WTC11 (cell line): ENCODE results near the gene SIK2. TPM values are rescaled to one million over a fixed set of nuclear protein-coding genes. Genes with fewer than 3 reads are reported as not detected.

Experiments used
- ATAC-seq: fragments of 200-7000 bp; cut with Tn5 transposase; 2 replicates; pipeline ENCODE4 v1.10.0; 2021; ENCODE audit warnings: mild to moderate bottlenecking, moderate library complexity
- CTCF ChIA-PET: fragments of 300-600 bp; sonication (Branson Sonifier 250); formaldehyde crosslinking; loops from one replicate; lab custom pipeline; 2021; ENCODE audit warnings: antibody characterized with exemption; lab: Charles Lee
- POLR2A ChIA-PET: fragments of 350-600 bp; sonication (Branson Sonifier 250); formaldehyde crosslinking; loops from one replicate; lab custom pipeline; 2021; ENCODE audit warnings: antibody characterized with exemption; lab: Charles Lee
- DNase-seq: peaks from one replicate; pipeline ENCODE4 v3.0.0; 2021; ENCODE audit warnings: low spot score
- H3K27ac Mint-ChIP-seq: 2 replicates; pipeline ENCODE4 v1.8.0; 2021; ENCODE audit warnings: mixed read lengths
- H3K27me3 Mint-ChIP-seq: 2 replicates; pipeline ENCODE4 v1.8.0; 2021; ENCODE audit warnings: low read depth, mild to moderate bottlenecking, moderate library complexity, mixed read lengths
- H3K36me3 Mint-ChIP-seq: 2 replicates; pipeline ENCODE4 v1.8.0; 2021; ENCODE audit warnings: mixed read lengths
- H3K4me1 Mint-ChIP-seq: 2 replicates; pipeline ENCODE4 v1.8.0; 2022; ENCODE audit warnings: mixed read lengths
- H3K4me3 Mint-ChIP-seq: 2 replicates; pipeline ENCODE4 v1.8.0; 2021; ENCODE audit warnings: mild to moderate bottlenecking, moderate library complexity, mixed read lengths
- H3K9me3 Mint-ChIP-seq: 2 replicates; pipeline ENCODE4 v1.8.0; 2021; ENCODE audit warnings: mixed read lengths
- ATF2 ChIP-seq: sonication (generic); formaldehyde crosslinking; IDR thresholded peaks from 2 replicates; pipeline ENCODE4 v1.8.1; 2022; ENCODE audit warnings: low read depth, missing genetic modification reagents, borderline replicate concordance
- ATF6 ChIP-seq: sonication (generic); formaldehyde crosslinking; IDR thresholded peaks from 2 replicates; pipeline ENCODE4 v1.8.1; 2023; ENCODE audit warnings: mild to moderate bottlenecking, missing genetic modification reagents
- CBFB ChIP-seq: sonication (generic); formaldehyde crosslinking; IDR thresholded peaks from 2 replicates; pipeline ENCODE4 v1.8.1; 2022; ENCODE audit warnings: mild to moderate bottlenecking, low read depth, missing genetic modification reagents
- EMX1 ChIP-seq: fragments of 250-450 bp; sonication (Bioruptor Pico); IDR thresholded peaks from 2 replicates; pipeline ENCODE4 v1.8.0; 2021; ENCODE audit warnings: mild to moderate bottlenecking
- ETV6 ChIP-seq: sonication (generic); formaldehyde crosslinking; IDR thresholded peaks from 2 replicates; pipeline ENCODE4 v1.8.1; 2022; ENCODE audit warnings: mild to moderate bottlenecking, missing genetic modification reagents
- NR1H2 ChIP-seq: sonication (generic); formaldehyde crosslinking; IDR thresholded peaks from 2 replicates; pipeline ENCODE4 v1.9.0; 2021; ENCODE audit warnings: mild to moderate bottlenecking, moderate library complexity, missing genetic modification reagents
- ZNF121 ChIP-seq: sonication (generic); formaldehyde crosslinking; IDR thresholded peaks from 2 replicates; pipeline ENCODE4 v1.8.0; 2023; ENCODE audit warnings: missing genetic modification reagents
- ZNF317 ChIP-seq: sonication (generic); formaldehyde crosslinking; IDR thresholded peaks from 2 replicates; pipeline ENCODE4 v1.8.1; 2023; ENCODE audit warnings: low read depth, mild to moderate bottlenecking, moderate library complexity, missing genetic modification reagents, borderline replicate concordance
- ZNF512 ChIP-seq: sonication (generic); formaldehyde crosslinking; IDR thresholded peaks from 2 replicates; pipeline ENCODE4 v1.8.1; 2022; ENCODE audit warnings: missing genetic modification reagents, borderline replicate concordance
- ZNF532 ChIP-seq: fragments of 250-450 bp; sonication (Bioruptor Pico); IDR thresholded peaks from 2 replicates; pipeline ENCODE4 v1.9.0; 2021; ENCODE audit warnings: mild to moderate bottlenecking, borderline replicate concordance
- ZSCAN18 ChIP-seq: fragments of 250-450 bp; sonication (Bioruptor Pico); IDR thresholded peaks from 2 replicates; pipeline ENCODE4 v2.1.2; 2022; ENCODE audit warnings: mild to moderate bottlenecking, moderate library complexity
- total RNA-seq: library from RNA; stranded (reverse); gene quantifications from 3 replicates; pipeline ENCODE4 v1.2.3, GENCODE V29; 2021
- TF ChIP-seq, protein P1 (sequence below): sonication (generic); formaldehyde crosslinking; IDR thresholded peaks from 2 replicates; pipeline ENCODE4 v1.8.1; 2023; ENCODE audit warnings: mild to moderate bottlenecking, missing genetic modification reagents, borderline replicate concordance
- TF ChIP-seq, protein P2 (sequence below): sonication (generic); formaldehyde crosslinking; IDR thresholded peaks from 2 replicates; pipeline ENCODE4 v1.8.0; 2022; ENCODE audit warnings: mild to moderate bottlenecking, missing genetic modification reagents
- TF ChIP-seq, protein P3 (sequence below): sonication (generic); formaldehyde crosslinking; IDR thresholded peaks from 2 replicates; pipeline ENCODE4 v1.8.0; 2022; ENCODE audit warnings: mild to moderate bottlenecking, missing genetic modification reagents

Gene SIK2
- total RNA-seq, 1 experiment from 2014 or later, result 7.2 TPM

- DNase-seq (no peak), ATAC-seq (no peak)
- H3K4me3 Mint-ChIP-seq, result no peak overlapping the region
- no peaks in the 10 kb centered on the region for H3K9me3 Mint-ChIP-seq
- peaks cover 42% of the 10 kb centered on the region for H3K4me1 Mint-ChIP-seq
- H3K27me3 Mint-ChIP-seq, result no peaks in the 10 kb centered on the region
- no peak for TF ChIP-seq ZNF317 (CRISPR knock-in tag)
- no peak for TF ChIP-seq ZNF121 (CRISPR knock-in tag)
- TF ChIP-seq EMX1 (CRISPR knock-in tag), result no peak
- TF ChIP-seq ZNF532 (CRISPR knock-in tag), result no peak
- TF ChIP-seq, protein P1, sequence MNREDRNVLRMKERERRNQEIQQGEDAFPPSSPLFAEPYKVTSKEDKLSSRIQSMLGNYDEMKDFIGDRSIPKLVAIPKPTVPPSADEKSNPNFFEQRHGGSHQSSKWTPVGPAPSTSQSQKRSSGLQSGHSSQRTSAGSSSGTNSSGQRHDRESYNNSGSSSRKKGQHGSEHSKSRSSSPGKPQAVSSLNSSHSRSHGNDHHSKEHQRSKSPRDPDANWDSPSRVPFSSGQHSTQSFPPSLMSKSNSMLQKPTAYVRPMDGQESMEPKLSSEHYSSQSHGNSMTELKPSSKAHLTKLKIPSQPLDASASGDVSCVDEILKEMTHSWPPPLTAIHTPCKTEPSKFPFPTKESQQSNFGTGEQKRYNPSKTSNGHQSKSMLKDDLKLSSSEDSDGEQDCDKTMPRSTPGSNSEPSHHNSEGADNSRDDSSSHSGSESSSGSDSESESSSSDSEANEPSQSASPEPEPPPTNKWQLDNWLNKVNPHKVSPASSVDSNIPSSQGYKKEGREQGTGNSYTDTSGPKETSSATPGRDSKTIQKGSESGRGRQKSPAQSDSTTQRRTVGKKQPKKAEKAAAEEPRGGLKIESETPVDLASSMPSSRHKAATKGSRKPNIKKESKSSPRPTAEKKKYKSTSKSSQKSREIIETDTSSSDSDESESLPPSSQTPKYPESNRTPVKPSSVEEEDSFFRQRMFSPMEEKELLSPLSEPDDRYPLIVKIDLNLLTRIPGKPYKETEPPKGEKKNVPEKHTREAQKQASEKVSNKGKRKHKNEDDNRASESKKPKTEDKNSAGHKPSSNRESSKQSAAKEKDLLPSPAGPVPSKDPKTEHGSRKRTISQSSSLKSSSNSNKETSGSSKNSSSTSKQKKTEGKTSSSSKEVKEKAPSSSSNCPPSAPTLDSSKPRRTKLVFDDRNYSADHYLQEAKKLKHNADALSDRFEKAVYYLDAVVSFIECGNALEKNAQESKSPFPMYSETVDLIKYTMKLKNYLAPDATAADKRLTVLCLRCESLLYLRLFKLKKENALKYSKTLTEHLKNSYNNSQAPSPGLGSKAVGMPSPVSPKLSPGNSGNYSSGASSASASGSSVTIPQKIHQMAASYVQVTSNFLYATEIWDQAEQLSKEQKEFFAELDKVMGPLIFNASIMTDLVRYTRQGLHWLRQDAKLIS (CRISPR knock-in tag), result no peak
- no peak for TF ChIP-seq NR1H2 (CRISPR knock-in tag)
- no peak for TF ChIP-seq ATF6 (CRISPR knock-in tag)
- no peak for TF ChIP-seq CBFB
- TF ChIP-seq, protein P2, sequence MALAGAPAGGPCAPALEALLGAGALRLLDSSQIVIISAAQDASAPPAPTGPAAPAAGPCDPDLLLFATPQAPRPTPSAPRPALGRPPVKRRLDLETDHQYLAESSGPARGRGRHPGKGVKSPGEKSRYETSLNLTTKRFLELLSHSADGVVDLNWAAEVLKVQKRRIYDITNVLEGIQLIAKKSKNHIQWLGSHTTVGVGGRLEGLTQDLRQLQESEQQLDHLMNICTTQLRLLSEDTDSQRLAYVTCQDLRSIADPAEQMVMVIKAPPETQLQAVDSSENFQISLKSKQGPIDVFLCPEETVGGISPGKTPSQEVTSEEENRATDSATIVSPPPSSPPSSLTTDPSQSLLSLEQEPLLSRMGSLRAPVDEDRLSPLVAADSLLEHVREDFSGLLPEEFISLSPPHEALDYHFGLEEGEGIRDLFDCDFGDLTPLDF (CRISPR knock-in tag), result no peak
- TF ChIP-seq ZSCAN18, result no peak
- TF ChIP-seq ETV6, result no peak
- H3K36me3 Mint-ChIP-seq, result no peaks in the 10 kb centered on the region
- ChIA-PET POLR2A (no interaction called here), CTCF (no interaction called here)
- H3K27ac Mint-ChIP-seq, result no peak overlapping the region
Observed at GRCh38 chr11:111634981-111635705, 32.9 kb downstream of the SIK2 start.

DNA sequence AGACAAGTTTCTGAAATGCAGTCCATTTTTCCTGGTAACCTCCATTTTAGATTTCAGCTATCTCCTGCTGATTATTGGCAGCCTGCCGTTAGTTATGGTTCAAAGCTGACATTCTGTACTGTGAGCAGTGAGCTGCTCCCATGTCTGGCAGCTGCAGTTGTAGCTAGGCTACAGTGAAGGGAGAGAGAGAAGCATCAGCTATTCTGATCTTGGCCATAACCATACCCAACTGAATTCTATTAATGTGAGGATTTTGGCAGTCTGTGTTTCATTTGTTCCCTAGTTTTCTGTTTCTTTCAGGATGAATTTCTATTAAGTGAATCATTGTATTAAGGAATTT lies 33.4 kb downstream of the SIK2 start:
- H3K4me1 Mint-ChIP-seq, result peaks cover 43% of the 10 kb centered on the region
- no peak for ATAC-seq
- TF ChIP-seq, protein P3, sequence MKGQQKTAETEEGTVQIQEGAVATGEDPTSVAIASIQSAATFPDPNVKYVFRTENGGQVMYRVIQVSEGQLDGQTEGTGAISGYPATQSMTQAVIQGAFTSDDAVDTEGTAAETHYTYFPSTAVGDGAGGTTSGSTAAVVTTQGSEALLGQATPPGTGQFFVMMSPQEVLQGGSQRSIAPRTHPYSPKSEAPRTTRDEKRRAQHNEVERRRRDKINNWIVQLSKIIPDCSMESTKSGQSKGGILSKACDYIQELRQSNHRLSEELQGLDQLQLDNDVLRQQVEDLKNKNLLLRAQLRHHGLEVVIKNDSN, result no peak
- TF ChIP-seq ETV6 (no peak), ZNF512 (CRISPR knock-in tag) (no peak), ATF2 (CRISPR knock-in tag) (no peak)

More for the DNA sequence above, 33.4 kb downstream of the SIK2 start:
- DNase-seq, result no peak
- ChIA-PET POLR2A (no interaction called here), CTCF (no interaction called here)
- Mint-ChIP-seq H3K9me3 (no peaks in the 10 kb centered on the region), H3K27me3 (no peaks in the 10 kb centered on the region), H3K4me3 (no peak overlapping the region), H3K27ac (no peak overlapping the region), H3K36me3 (no peaks in the 10 kb centered on the region)
